SK-N-SH (cell line): ENCODE data around the gene SFXN1. TPM values are rescaled to one million over a fixed set of nuclear protein-coding genes. Genes with fewer than 3 reads are reported as not detected.

Source experiments
- CTCF ChIA-PET: fragments of 300-600, 350-600 bp; formaldehyde crosslinking; extraction: SDS; loops from one replicate; lab custom pipeline; 2021; lab: Yijun Ruan, JAX
- POLR2A ChIA-PET: fragments of 350-600 bp; sonication (Branson Sonifier 250); formaldehyde crosslinking; extraction: SDS; loops from one replicate; lab custom pipeline; 2020; ENCODE audit warnings: antibody characterized with exemption, inconsistent platforms; lab: Yijun Ruan, JAX
- DNase-seq: peaks from one replicate; pipeline ENCODE4 v3.0.0; 2012
- H2AFZ ChIP-seq: fragments of 200-600 bp; sonication (generic); 2 replicates; pipeline ENCODE4 v1.8.1; 2016; ENCODE audit warnings: antibody characterized with exemption, mild to moderate bottlenecking, low read depth
- H3F3A ChIP-seq: fragments of 200-600 bp; sonication (generic); replicated peaks from 2 replicates; pipeline ENCODE3; 2016; ENCODE audit warnings: antibody characterized with exemption, mild to moderate bottlenecking; ENCODE audit not compliant: insufficient read depth
- H3K27ac ChIP-seq, 2 experiments: fragments of 200-500 bp in 1 of 2; fragments of 200-600 bp in 1 of 2; sonication (Bioruptor generic) in 1 of 2; sonication (generic), shearing (Covaris generic) in 1 of 2; 2 replicates each; pipeline versions ENCODE4 v1.5.1 to v1.6.1; 2014 to 2016; ENCODE audit warnings: low read depth in 2 of 2, inconsistent platforms in 1 of 2, low read length in 1 of 2, mild to moderate bottlenecking in 1 of 2, mixed read lengths in 1 of 2
- H3K27me3 ChIP-seq: fragments of 200-600 bp; sonication (generic), shearing (Covaris generic); 2 replicates; pipeline ENCODE4 v1.6.1; 2016; ENCODE audit warnings: mixed run types; ENCODE audit not compliant: insufficient read depth
- H3K36me3 ChIP-seq, 2 experiments: fragments of 200-500 bp in 1 of 2; fragments of 200-600 bp in 1 of 2; sonication (Bioruptor generic) in 1 of 2; sonication (generic) in 1 of 2; replicated peaks in 1 of 2; 2 replicates each; pipeline versions ENCODE3 to v1.5.1; 2014 to 2016; ENCODE audit warnings: low read length in 1 of 2, mild to moderate bottlenecking in 1 of 2; ENCODE audit not compliant: insufficient read depth in 2 of 2, control insufficient read depth in 1 of 2
- H3K4me1 ChIP-seq, 2 experiments: fragments of 200-500 bp in 1 of 2; fragments of 200-600 bp in 1 of 2; sonication (Bioruptor generic) in 1 of 2; sonication (generic), shearing (Covaris generic) in 1 of 2; 2 replicates each; pipeline versions ENCODE4 v1.5.1 to v1.6.1; 2014 to 2016; ENCODE audit warnings: low read depth in 1 of 2, low read length in 1 of 2, mixed run types in 1 of 2; ENCODE audit not compliant: insufficient read depth in 2 of 2, control insufficient read depth in 1 of 2
- H3K4me2 ChIP-seq: fragments of 200-600 bp; sonication (generic), shearing (Covaris generic); 2 replicates; pipeline ENCODE4 v1.6.1; 2017; ENCODE audit warnings: mixed run types
- H3K4me3 ChIP-seq, 2 experiments: fragments of 200-500 bp in 1 of 2; fragments of 200-600 bp in 1 of 2; sonication (Bioruptor generic) in 1 of 2; sonication (generic), shearing (Covaris generic) in 1 of 2; 2 replicates each; pipeline versions ENCODE4 v1.5.1 to v1.8.1; 2014 to 2016; ENCODE audit warnings: low read depth in 2 of 2, inconsistent platforms in 1 of 2, low read length in 1 of 2, mild to moderate bottlenecking in 1 of 2, mixed read lengths in 1 of 2, moderate library complexity in 1 of 2
- H3K79me2 ChIP-seq: fragments of 200-600 bp; sonication (generic); 2 replicates; pipeline ENCODE4 v1.8.1; 2017; ENCODE audit warnings: mild to moderate bottlenecking; ENCODE audit not compliant: insufficient read depth
- H3K9ac ChIP-seq: fragments of 200-600 bp; sonication (generic); 2 replicates; pipeline ENCODE4 v1.6.1; 2017; ENCODE audit warnings: mixed run types
- H3K9me2 ChIP-seq: fragments of 200-600 bp; sonication (generic); 2 replicates; pipeline ENCODE4 v1.6.1; 2017; ENCODE audit warnings: mixed run types
- H3K9me3 ChIP-seq: fragments of 200-600 bp; sonication (generic); 2 replicates; pipeline ENCODE4 v1.6.1; 2017; ENCODE audit warnings: mixed run types, mild to moderate bottlenecking, moderate library complexity
- H4K20me1 ChIP-seq: fragments of 200-600 bp; sonication (generic); 2 replicates; pipeline ENCODE4 v1.6.1; 2017; ENCODE audit warnings: mild to moderate bottlenecking, mixed run types; ENCODE audit not compliant: insufficient read depth
- EP300 ChIP-seq, 2 experiments: IDR thresholded peaks; 2 replicates each; pipeline versions ENCODE4 v1.4.0 to v1.6.1; 2012; ENCODE audit warnings: borderline replicate concordance in 1 of 2, low read depth in 1 of 2, low read length in 1 of 2
- EZH2phosphoT487 ChIP-seq: fragments of 200-600 bp; sonication (generic); IDR thresholded peaks from 2 replicates; pipeline ENCODE4 v1.6.1; 2017; ENCODE audit warnings: low read depth, mixed run types, mild to moderate bottlenecking, antibody characterized with exemption, moderate library complexity, borderline replicate concordance
- FOXJ3 ChIP-seq: sonication (generic); formaldehyde crosslinking; IDR thresholded peaks from 2 replicates; pipeline ENCODE4 v1.5.1; 2020; ENCODE audit warnings: mild to moderate bottlenecking, missing genetic modification reagents
- MXI1 ChIP-seq: IDR thresholded peaks from 2 replicates; pipeline ENCODE4 v1.6.1; 2012; ENCODE audit warnings: mild to moderate bottlenecking, low read depth, low read length, improper control_type of control experiment
- RAD21 ChIP-seq: IDR thresholded peaks from 2 replicates; pipeline ENCODE4 v1.6.1; 2012; ENCODE audit warnings: mild to moderate bottlenecking, low read length
- RXRA ChIP-seq: IDR thresholded peaks from 2 replicates; pipeline ENCODE4 v1.4.0; 2012; ENCODE audit warnings: low read depth, mild to moderate bottlenecking, borderline replicate concordance
- SMC3 ChIP-seq: IDR thresholded peaks from 2 replicates; pipeline ENCODE4 v1.6.1; 2012; ENCODE audit warnings: low read depth, low read length, improper control_type of control experiment
- WGBS: methylation state at CpG from one replicate; pipeline ENCODE4 v1.1.6; 2017; ENCODE audit warnings: low lambda C conversion rate; 5-methylcytosine and 5-hydroxymethylcytosine counted together
- polyA plus RNA-seq, 3 experiments: library from polyadenylated mRNA; depleted of rRNA; stranded (reverse); fragments of >200 nt; gene quantifications; 2 replicates each; pipeline ENCODE4 v1.2.3, GENCODE V29; 2012
- TF ChIP-seq, protein P1 (sequence below): IDR thresholded peaks from 2 replicates; pipeline ENCODE4; 2012
- TF ChIP-seq, protein P2 (sequence below): IDR thresholded peaks from 2 replicates; pipeline ENCODE4 v1.6.1; 2012; ENCODE audit warnings: mild to moderate bottlenecking, low read depth, low read length, moderate library complexity
- TF ChIP-seq, protein P3 (sequence below): fragments of 150-350 bp; IDR thresholded peaks from 2 replicates; pipeline ENCODE4 v1.6.1; 2016; ENCODE audit warnings: mild to moderate bottlenecking, low read depth, low read length
- TF ChIP-seq, protein P4 (sequence below): fragments of 200-600 bp; sonication (generic); IDR thresholded peaks from 2 replicates; pipeline ENCODE4 v1.6.1; 2017; ENCODE audit warnings: antibody characterized with exemption, mild to moderate bottlenecking, moderate library complexity
- TF ChIP-seq, protein P5 (sequence below): fragments of 150-350 bp; IDR thresholded peaks from 2 replicates; pipeline ENCODE4 v1.6.1; 2017; ENCODE audit warnings: antibody characterized with exemption, low read length, low read depth, borderline replicate concordance
- TF ChIP-seq, protein P6 (sequence below): IDR thresholded peaks from 2 replicates; pipeline ENCODE4 v1.4.0; 2012; ENCODE audit warnings: low read depth

SFXN1 gene
- polyA plus RNA-seq, 1 of the 3 experiments (the other 2 are of a cell fraction), result 73.6 TPM

DNA sequence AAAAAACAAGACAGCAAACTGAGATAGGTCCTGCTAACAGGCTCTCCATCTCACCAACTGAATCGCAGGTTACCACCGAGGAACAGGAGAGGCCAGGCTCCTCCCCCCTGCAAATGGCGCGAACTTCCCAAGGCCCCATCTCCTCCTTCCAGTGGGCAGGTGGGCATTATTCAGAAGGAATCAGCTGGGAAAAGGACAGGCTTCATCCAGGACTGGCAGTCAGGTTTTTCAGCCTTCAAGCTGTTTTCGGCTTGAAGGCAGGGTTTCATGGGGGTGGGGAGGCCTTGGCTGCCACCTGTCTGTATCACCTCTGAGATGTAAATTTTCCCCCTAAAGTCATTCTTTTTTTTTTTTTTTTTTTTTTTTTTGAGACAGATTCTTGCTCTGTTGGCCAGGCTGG is 79.4 kb downstream of the SFXN1 start:
- no peaks in the 10 kb centered on the region for H3F3A ChIP-seq
- no peaks in the 10 kb centered on the region for H3K4me1 ChIP-seq
- H3K4me2 ChIP-seq, result no peak overlapping the region
- no peaks in the 10 kb centered on the region for H3K9me3 ChIP-seq
- ChIA-PET POLR2A (no interaction called here), CTCF (interaction anchor here (1.5 kb wide), 1 partner anchor 172 kb away, joined by 3 read pairs; no protein-coding TSS in a partner anchor)
- no peaks in the 10 kb centered on the region for H3K79me2 ChIP-seq
- no peak overlapping the region for H3K9ac ChIP-seq
- no peak for TF ChIP-seq FOXJ3 (CRISPR knock-in tag)
- no peak for TF ChIP-seq MXI1
- no peak for TF ChIP-seq RAD21
- TF ChIP-seq, protein P1, sequence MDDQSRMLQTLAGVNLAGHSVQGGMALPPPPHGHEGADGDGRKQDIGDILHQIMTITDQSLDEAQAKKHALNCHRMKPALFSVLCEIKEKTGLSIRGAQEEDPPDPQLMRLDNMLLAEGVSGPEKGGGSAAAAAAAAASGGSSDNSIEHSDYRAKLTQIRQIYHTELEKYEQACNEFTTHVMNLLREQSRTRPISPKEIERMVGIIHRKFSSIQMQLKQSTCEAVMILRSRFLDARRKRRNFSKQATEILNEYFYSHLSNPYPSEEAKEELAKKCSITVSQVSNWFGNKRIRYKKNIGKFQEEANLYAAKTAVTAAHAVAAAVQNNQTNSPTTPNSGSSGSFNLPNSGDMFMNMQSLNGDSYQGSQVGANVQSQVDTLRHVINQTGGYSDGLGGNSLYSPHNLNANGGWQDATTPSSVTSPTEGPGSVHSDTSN, result no peak
- TF ChIP-seq EP300 (IDR thresholded peaks at IDR 0.05; ENCODE audit: borderline replicate concordance in 1 of 2, low read depth in 1 of 2, low read length in 1 of 2), result no peak
- TF ChIP-seq, protein P2, sequence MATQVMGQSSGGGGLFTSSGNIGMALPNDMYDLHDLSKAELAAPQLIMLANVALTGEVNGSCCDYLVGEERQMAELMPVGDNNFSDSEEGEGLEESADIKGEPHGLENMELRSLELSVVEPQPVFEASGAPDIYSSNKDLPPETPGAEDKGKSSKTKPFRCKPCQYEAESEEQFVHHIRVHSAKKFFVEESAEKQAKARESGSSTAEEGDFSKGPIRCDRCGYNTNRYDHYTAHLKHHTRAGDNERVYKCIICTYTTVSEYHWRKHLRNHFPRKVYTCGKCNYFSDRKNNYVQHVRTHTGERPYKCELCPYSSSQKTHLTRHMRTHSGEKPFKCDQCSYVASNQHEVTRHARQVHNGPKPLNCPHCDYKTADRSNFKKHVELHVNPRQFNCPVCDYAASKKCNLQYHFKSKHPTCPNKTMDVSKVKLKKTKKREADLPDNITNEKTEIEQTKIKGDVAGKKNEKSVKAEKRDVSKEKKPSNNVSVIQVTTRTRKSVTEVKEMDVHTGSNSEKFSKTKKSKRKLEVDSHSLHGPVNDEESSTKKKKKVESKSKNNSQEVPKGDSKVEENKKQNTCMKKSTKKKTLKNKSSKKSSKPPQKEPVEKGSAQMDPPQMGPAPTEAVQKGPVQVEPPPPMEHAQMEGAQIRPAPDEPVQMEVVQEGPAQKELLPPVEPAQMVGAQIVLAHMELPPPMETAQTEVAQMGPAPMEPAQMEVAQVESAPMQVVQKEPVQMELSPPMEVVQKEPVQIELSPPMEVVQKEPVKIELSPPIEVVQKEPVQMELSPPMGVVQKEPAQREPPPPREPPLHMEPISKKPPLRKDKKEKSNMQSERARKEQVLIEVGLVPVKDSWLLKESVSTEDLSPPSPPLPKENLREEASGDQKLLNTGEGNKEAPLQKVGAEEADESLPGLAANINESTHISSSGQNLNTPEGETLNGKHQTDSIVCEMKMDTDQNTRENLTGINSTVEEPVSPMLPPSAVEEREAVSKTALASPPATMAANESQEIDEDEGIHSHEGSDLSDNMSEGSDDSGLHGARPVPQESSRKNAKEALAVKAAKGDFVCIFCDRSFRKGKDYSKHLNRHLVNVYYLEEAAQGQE, result no peak
- TF ChIP-seq, protein P3, sequence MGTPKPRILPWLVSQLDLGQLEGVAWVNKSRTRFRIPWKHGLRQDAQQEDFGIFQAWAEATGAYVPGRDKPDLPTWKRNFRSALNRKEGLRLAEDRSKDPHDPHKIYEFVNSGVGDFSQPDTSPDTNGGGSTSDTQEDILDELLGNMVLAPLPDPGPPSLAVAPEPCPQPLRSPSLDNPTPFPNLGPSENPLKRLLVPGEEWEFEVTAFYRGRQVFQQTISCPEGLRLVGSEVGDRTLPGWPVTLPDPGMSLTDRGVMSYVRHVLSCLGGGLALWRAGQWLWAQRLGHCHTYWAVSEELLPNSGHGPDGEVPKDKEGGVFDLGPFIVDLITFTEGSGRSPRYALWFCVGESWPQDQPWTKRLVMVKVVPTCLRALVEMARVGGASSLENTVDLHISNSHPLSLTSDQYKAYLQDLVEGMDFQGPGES, result no peak
- TF ChIP-seq, protein P4, sequence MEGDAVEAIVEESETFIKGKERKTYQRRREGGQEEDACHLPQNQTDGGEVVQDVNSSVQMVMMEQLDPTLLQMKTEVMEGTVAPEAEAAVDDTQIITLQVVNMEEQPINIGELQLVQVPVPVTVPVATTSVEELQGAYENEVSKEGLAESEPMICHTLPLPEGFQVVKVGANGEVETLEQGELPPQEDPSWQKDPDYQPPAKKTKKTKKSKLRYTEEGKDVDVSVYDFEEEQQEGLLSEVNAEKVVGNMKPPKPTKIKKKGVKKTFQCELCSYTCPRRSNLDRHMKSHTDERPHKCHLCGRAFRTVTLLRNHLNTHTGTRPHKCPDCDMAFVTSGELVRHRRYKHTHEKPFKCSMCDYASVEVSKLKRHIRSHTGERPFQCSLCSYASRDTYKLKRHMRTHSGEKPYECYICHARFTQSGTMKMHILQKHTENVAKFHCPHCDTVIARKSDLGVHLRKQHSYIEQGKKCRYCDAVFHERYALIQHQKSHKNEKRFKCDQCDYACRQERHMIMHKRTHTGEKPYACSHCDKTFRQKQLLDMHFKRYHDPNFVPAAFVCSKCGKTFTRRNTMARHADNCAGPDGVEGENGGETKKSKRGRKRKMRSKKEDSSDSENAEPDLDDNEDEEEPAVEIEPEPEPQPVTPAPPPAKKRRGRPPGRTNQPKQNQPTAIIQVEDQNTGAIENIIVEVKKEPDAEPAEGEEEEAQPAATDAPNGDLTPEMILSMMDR, result no peak
- no peak for TF ChIP-seq SMC3
- TF ChIP-seq, protein P5, sequence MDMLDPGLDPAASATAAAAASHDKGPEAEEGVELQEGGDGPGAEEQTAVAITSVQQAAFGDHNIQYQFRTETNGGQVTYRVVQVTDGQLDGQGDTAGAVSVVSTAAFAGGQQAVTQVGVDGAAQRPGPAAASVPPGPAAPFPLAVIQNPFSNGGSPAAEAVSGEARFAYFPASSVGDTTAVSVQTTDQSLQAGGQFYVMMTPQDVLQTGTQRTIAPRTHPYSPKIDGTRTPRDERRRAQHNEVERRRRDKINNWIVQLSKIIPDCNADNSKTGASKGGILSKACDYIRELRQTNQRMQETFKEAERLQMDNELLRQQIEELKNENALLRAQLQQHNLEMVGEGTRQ, result no peak
- TF ChIP-seq EZH2phosphoT487, result no peak
- TF ChIP-seq, protein P6, sequence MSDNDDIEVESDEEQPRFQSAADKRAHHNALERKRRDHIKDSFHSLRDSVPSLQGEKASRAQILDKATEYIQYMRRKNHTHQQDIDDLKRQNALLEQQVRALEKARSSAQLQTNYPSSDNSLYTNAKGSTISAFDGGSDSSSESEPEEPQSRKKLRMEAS, result no peak
- TF ChIP-seq RXRA, result no peak
- H3K9me2 ChIP-seq, result no peaks in the 10 kb centered on the region
- no peaks in the 10 kb centered on the region for H4K20me1 ChIP-seq
- no peak overlapping the region for H2AFZ ChIP-seq
- DNase-seq, result no peak
- H3K4me3 ChIP-seq, result no peak overlapping the region
- H3K27me3 ChIP-seq, result no peaks in the 10 kb centered on the region
- H3K36me3 ChIP-seq, result no peaks in the 10 kb centered on the region
- WGBS, result 82% methylated on average over 5 of the region's 5 CpGs
- no peak overlapping the region for H3K27ac ChIP-seq
